HepG2 (cell line): ENCODE measurements around the gene CAMK2D. TPM values are rescaled to one million over a fixed set of nuclear protein-coding genes. Genes with fewer than 3 reads are reported as not detected.

Experiments
- ATAC-seq: fragments of 200-7000 bp; cut with Tn5 transposase; 3 replicates; pipeline ENCODE4 v1.9.1; 2020; ENCODE audit warnings: mild to moderate bottlenecking, moderate library complexity
- BruUV-seq: library from RNA; stranded (reverse); fragments of 400-500 nt; replicated peaks from 2 replicates; lab custom pipeline; 2021; lab: Mats Ljungman, UMichigan
- CTCF ChIA-PET: fragments of 300-600 bp; formaldehyde crosslinking; extraction: SDS; loops from one replicate; lab custom pipeline; 2021; ENCODE audit warnings: low total read pairs, inconsistent platforms, low intra/inter-chr PET ratio; lab: Yijun Ruan, JAX
- POLR2A ChIA-PET: fragments of 350-600 bp; sonication (Branson Sonifier 250); formaldehyde crosslinking; loops from one replicate; lab custom pipeline; 2020; ENCODE audit warnings: antibody characterized with exemption, inconsistent platforms; lab: Yijun Ruan, JAX
- DNase-seq: peaks from one replicate; pipeline ENCODE4 v3.0.0-alpha.2; 2015; ENCODE audit warnings: low spot score
- FAIRE-seq: peaks from 3 replicates; lab custom pipeline; 2011; peaks lifted over from hg19 to GRCh38; lab: Jason Lieb, UNC
- H2AFZ ChIP-seq: one replicate; pipeline ENCODE4 v1.6.1; 2011; ENCODE audit warnings: low read length, inconsistent platforms
- H3K27ac ChIP-seq: fragments of 300-600 bp; 3 replicates; pipeline ENCODE4 v1.8.0; 2011; ENCODE audit warnings: mixed run types, mild to moderate bottlenecking, mixed read lengths, low read length, inconsistent platforms; ENCODE audit not compliant: insufficient read depth; ENCODE audit errors: extremely low read length
- H3K27me3 ChIP-seq, 2 experiments: fragments of 200-600 bp in 1 of 2; 2 replicates in 1 of 2; 3 replicates in 1 of 2; pipeline versions ENCODE4 v1.6.0 to v1.8.0; 2011; ENCODE audit warnings: low read length in 2 of 2, mild to moderate bottlenecking in 2 of 2, moderate library complexity in 2 of 2, inconsistent platforms in 1 of 2; ENCODE audit not compliant: insufficient read depth in 2 of 2, control insufficient read depth in 1 of 2
- H3K36me3 ChIP-seq, 2 experiments: fragments of 200-600 bp in 1 of 2; replicated peaks in 1 of 2; 2 replicates in 1 of 2; 3 replicates in 1 of 2; pipeline versions ENCODE4 v1.5.1 to v1.8.0; 2011; ENCODE audit warnings: low read length in 2 of 2, inconsistent platforms in 1 of 2; ENCODE audit not compliant: insufficient read depth in 2 of 2, control insufficient read depth in 1 of 2
- H3K4me1 ChIP-seq: 2 replicates; pipeline ENCODE4 v1.5.1; 2012; ENCODE audit warnings: low read length, inconsistent platforms; ENCODE audit not compliant: insufficient read depth
- H3K4me2 ChIP-seq: 2 replicates; pipeline ENCODE4 v1.6.0; 2011; ENCODE audit warnings: low read depth, low read length, inconsistent platforms
- H3K4me3 ChIP-seq, 3 experiments: fragments of 200-600 bp in 1 of 3; sonication (generic), shearing (Covaris generic) in 1 of 3; replicated peaks in 1 of 3; 2 replicates each; pipeline ENCODE4 v1.5.1; 2011 to 2016; ENCODE audit warnings: low read length in 3 of 3, inconsistent platforms in 2 of 3, low read depth in 2 of 3, mild to moderate bottlenecking in 2 of 3, control low read depth in 1 of 3, mixed read lengths in 1 of 3; ENCODE audit not compliant: insufficient read depth in 1 of 3
- H3K79me2 ChIP-seq: one replicate; pipeline ENCODE4 v1.6.1; 2011; ENCODE audit warnings: low read length, inconsistent platforms; ENCODE audit not compliant: insufficient read depth
- H3K9ac ChIP-seq: 2 replicates; pipeline ENCODE4 v1.6.0; 2011; ENCODE audit warnings: mild to moderate bottlenecking, low read depth, low read length, inconsistent platforms; ENCODE audit not compliant: insufficient read depth
- H3K9me3 ChIP-seq: 2 replicates; pipeline ENCODE4 v1.5.1; 2012; ENCODE audit warnings: mild to moderate bottlenecking, low read length
- H4K20me1 ChIP-seq: 2 replicates; pipeline ENCODE4 v1.6.0; 2011; ENCODE audit warnings: inconsistent platforms, mild to moderate bottlenecking, low read length, moderate library complexity; ENCODE audit not compliant: insufficient read depth
- ARID5B ChIP-seq: IDR thresholded peaks from 2 replicates; pipeline ENCODE4 v1.4.0; 2020; ENCODE audit warnings: mild to moderate bottlenecking, missing genetic modification reagents
- FOXA3 ChIP-seq: IDR thresholded peaks from 2 replicates; pipeline ENCODE4 v1.6.1; 2016; ENCODE audit warnings: missing genetic modification reagents, missing compliant biosample characterization
- FOXP1 ChIP-seq, 2 experiments: fragments of 450-650 bp in 1 of 2; IDR thresholded peaks; 2 replicates each; pipeline ENCODE4 v1.6.1; 2017 to 2018; ENCODE audit warnings: antibody characterized with exemption in 1 of 2
- FOXP4 ChIP-seq: sonication (generic); formaldehyde crosslinking; IDR thresholded peaks from 2 replicates; pipeline ENCODE4 v1.4.0; 2020; ENCODE audit warnings: missing genetic modification reagents
- HDAC2 ChIP-seq: sonication (generic); formaldehyde crosslinking; IDR thresholded peaks from 2 replicates; pipeline ENCODE4 v1.4.0; 2020; ENCODE audit warnings: missing genetic modification reagents
- HNF4G ChIP-seq, 2 experiments: sonication (generic) in 1 of 2; formaldehyde crosslinking in 1 of 2; IDR thresholded peaks; 2 replicates each; pipeline versions ENCODE4 v1.4.0 to v1.6.1; 2011 to 2020; ENCODE audit warnings: borderline replicate concordance in 2 of 2, low read depth in 2 of 2, mild to moderate bottlenecking in 2 of 2, low read length in 1 of 2, missing genetic modification reagents in 1 of 2, moderate library complexity in 1 of 2
- MIXL1 ChIP-seq: IDR thresholded peaks from 2 replicates; pipeline ENCODE4 v1.6.1; 2016
- ONECUT2 ChIP-seq: sonication (generic); formaldehyde crosslinking; IDR thresholded peaks from 2 replicates; pipeline ENCODE4 v1.4.0; 2020; ENCODE audit warnings: missing genetic modification reagents
- REPIN1 ChIP-seq: sonication (generic); formaldehyde crosslinking; IDR thresholded peaks from 2 replicates; pipeline ENCODE4 v1.8.0; 2022; ENCODE audit warnings: missing genetic modification reagents, low read depth, mild to moderate bottlenecking, borderline replicate concordance
- SOX13 ChIP-seq, 3 experiments: fragments of 450-650 bp in 1 of 3; sonication (generic) in 1 of 3; formaldehyde crosslinking in 1 of 3; IDR thresholded peaks in 2 of 3; conservative IDR thresholded peaks in 1 of 3; 2 replicates each; pipeline versions ENCODE4 v1.5.0 to v1.6.1; 2016 to 2020; ENCODE audit warnings: antibody characterized with exemption in 1 of 3, mild to moderate bottlenecking in 1 of 3, missing compliant biosample characterization in 1 of 3, missing genetic modification reagents in 1 of 3, moderate library complexity in 1 of 3
- TBX2 ChIP-seq: sonication (generic); formaldehyde crosslinking; IDR thresholded peaks from 2 replicates; pipeline ENCODE4 v1.5.0; 2020; ENCODE audit warnings: missing genetic modification reagents, mild to moderate bottlenecking, borderline replicate concordance
- ZBTB10 ChIP-seq: sonication (generic); formaldehyde crosslinking; IDR thresholded peaks from 2 replicates; pipeline ENCODE4 v1.4.0; 2020; ENCODE audit warnings: missing genetic modification reagents, borderline replicate concordance
- ZNF749 ChIP-seq: sonication (generic); formaldehyde crosslinking; IDR thresholded peaks from 2 replicates; pipeline ENCODE4 v1.8.0; 2022; ENCODE audit warnings: mild to moderate bottlenecking, missing genetic modification reagents, moderate library complexity, borderline replicate concordance
- WGBS: methylation state at CpG from one replicate; pipeline ENCODE4 v1.1.6; 2017; ENCODE audit warnings: low lambda C conversion rate; 5-methylcytosine and 5-hydroxymethylcytosine counted together
- in situ Hi-C: cut with HindIII; loops from 2 replicates; pipeline ENCODE4 v1.10.0; 2017; ENCODE audit warnings: low pct_unique_long_range_greater_than_20kb; ENCODE audit not compliant: extremely low pct_ligation_motif_present
- intact Hi-C: fragments of 100-400 bp; cut with micrococcal nuclease; formaldehyde crosslinking; loops from one replicate; pipeline ENCODE4 v1.10.0; 2022; ENCODE audit not compliant: unreplicated experiment
- polyA plus RNA-seq, 8 experiments: library from polyadenylated mRNA; depleted of rRNA in 3 of 8; stranded (reverse) in 7 of 8; unstranded in 1 of 8; fragments of >200 nt; fragmentation: Illumina TruSeq in 4 of 8; extraction: Trizol in 4 of 8; gene quantifications; 2 replicates each; pipeline versions ENCODE4 v1.2.1 to v1.2.3, GENCODE V29; 2011 to 2016; ENCODE audit warnings: low read depth in 4 of 8, missing spikeins in 1 of 8, mixed read lengths in 1 of 8; ENCODE audit not compliant: insufficient read depth in 1 of 8
- total RNA-seq, 5 experiments: library from RNA; depleted of rRNA; stranded (reverse); fragments of >200 nt; fragmentation: Illumina TruSeq; extraction: Trizol; gene quantifications; 2 replicates each; pipeline ENCODE4 v1.2.3, GENCODE V29; 2016; ENCODE audit warnings: low read depth in 1 of 5

Gene CAMK2D
- total and polyA plus RNA-seq, 2 of the 13 experiments (the other 11 are each of a cell fraction or from before 2014, with no cell fraction given): 18.0 to 65.4 TPM

- no peak overlapping the region for H2AFZ ChIP-seq
- TF ChIP-seq HNF4G (IDR thresholded peaks at IDR 0.05; ENCODE audit: borderline replicate concordance, low read depth, low read length) (peak; percentile 30; the same call in 1 of the 2 replicates), HNF4G (CRISPR knock-in tag; IDR thresholded peaks at IDR 0.05; ENCODE audit: borderline replicate concordance, low read depth) (no peak), TBX2 (CRISPR knock-in tag) (0 out of 2 replicates have a peak, but pooled peaks have one; percentile 42), FOXP1 (IDR thresholded peaks at IDR 0.05) (no peak), FOXP1 (CRISPR knock-in tag; IDR thresholded peaks at IDR 0.05) (peak; percentile 25; the same call in 1 of the 2 replicates), REPIN1 (CRISPR knock-in tag) (peak; percentile 29; the same call in 1 of the 2 replicates), ARID5B (CRISPR knock-in tag) (peak; percentile 40; the same call in 1 of the 2 replicates), ZNF749 (no peak), MIXL1 (CRISPR knock-in tag) (no peak), FOXA3 (CRISPR knock-in tag) (0 out of 2 replicates have a peak, but pooled peaks have one; percentile 25), SOX13 (IDR thresholded peaks at IDR 0.05) (no peak), SOX13 (CRISPR knock-in tag; conservative IDR thresholded peaks at IDR 0.05 in 1 of 2, IDR thresholded peaks at IDR 0.05 in 1 of 2) (peak in 1 of 2 experiments; percentile 26; a peak in 1 of 4 replicates), ONECUT2 (CRISPR knock-in tag) (peak; percentile 77; the same call in 1 of the 2 replicates), FOXP4 (CRISPR knock-in tag) (peak; percentile 47), ZBTB10 (CRISPR knock-in tag) (0 out of 2 replicates have a peak, but pooled peaks have one; percentile 29), HDAC2 (0 out of 2 replicates have a peak, but pooled peaks have one; percentile 35)
Observed at GRCh38 chr4:113764720-113765264, 3.3 kb upstream of the CAMK2D start.

More at GRCh38 chr4:113764720-113765264, 3.3 kb upstream of the CAMK2D start:
- 4% methylated on average over 1 of the region's 1 CpG for WGBS
- Histone ChIP-seq H3K36me3 (no peaks in the 10 kb centered on the region), H3K9me3 (no peaks in the 10 kb centered on the region), H3K79me2 (peaks cover 13% of the 10 kb centered on the region), H3K4me1 (peaks cover 42% of the 10 kb centered on the region), H3K27me3 (no peaks in the 10 kb centered on the region; a peak in 1 of 5 replicates), H4K20me1 (no peaks in the 10 kb centered on the region), H3K4me2 (peak overlapping the region; percentile 50), H3K9ac (0 out of 2 replicates have a peak overlapping the region, but pooled peaks have one; percentile 7), H3K4me3 (no peak overlapping the region; a peak in 1 of 6 replicates), H3K27ac (peak overlapping the region; percentile 95)
- DNase-seq (peak; percentile 47), ATAC-seq (no peak), FAIRE-seq (no peak)
- in situ Hi-C loops: loop anchor here (5.0 to 10.0 kb wide), 2 partner anchors 217 to 370 kb away; no protein-coding TSS in a partner anchor
- POLR2A ChIA-PET: interaction anchor here (0.9 kb wide), 1 partner anchor 369 kb away, joined by 3 read pairs; no protein-coding TSS in a partner anchor
- CTCF ChIA-PET: no interaction called here
- no TSS peak for BruUV-seq
- intact Hi-C loops: loop anchor here (1.0 to 10.0 kb wide), 2 partner anchors 368 to 620 kb away; no protein-coding TSS in a partner anchor
